GM21529 (cell line): ENCODE results near the gene ARHGEF17.

Experiments used
- ATAC-seq: cut with Tn5 transposase; IDR thresholded peaks from one replicate; pipeline ENCODE4 v1.9.1; 2021; ENCODE audit not compliant: unreplicated experiment

Gene ARHGEF17

GRCh38 chr11:73379189-73379880, 71.3 kb downstream of the ARHGEF17 start:
- no peak for ATAC-seq

GRCh38 chr11:73380331-73380730, 72.3 kb downstream of the ARHGEF17 start:
- ATAC-seq: no peak

GRCh38 chr11:73380897-73381410, 72.9 kb downstream of the ARHGEF17 start:
- ATAC-seq: no peak

GRCh38 chr11:73381589-73381988, 73.5 kb downstream of the ARHGEF17 start:
- ATAC-seq: no peak

- ATAC-seq: no peak
Observed at GRCh38 chr11:73382183-73382582, 74.1 kb downstream of the ARHGEF17 start.

- no peak for ATAC-seq
Observed at GRCh38 chr11:73382747-73383146, 74.7 kb downstream of the ARHGEF17 start.

- ATAC-seq: no peak
Observed at GRCh38 chr11:73383249-73384124, 75.4 kb downstream of the ARHGEF17 start.

- no peak for ATAC-seq
Observed at GRCh38 chr11:73384125-73384441, 76.0 kb downstream of the ARHGEF17 start.

GRCh38 chr11:73384531-73384871, 76.4 kb downstream of the ARHGEF17 start:
- ATAC-seq: no peak

- peak; percentile 48 for ATAC-seq
Observed at GRCh38 chr11:73384872-73385689, 77.0 kb downstream of the ARHGEF17 start.

GRCh38 chr11:73386016-73386415, 77.9 kb downstream of the ARHGEF17 start:
- ATAC-seq: no peak

GRCh38 chr11:73386546-73386945, 78.5 kb downstream of the ARHGEF17 start:
- no peak for ATAC-seq

- no peak for ATAC-seq
Observed at GRCh38 chr11:73387594-73388264, 79.7 kb downstream of the ARHGEF17 start.

GRCh38 chr11:73388265-73389133, 80.4 kb downstream of the ARHGEF17 start:
- ATAC-seq: no peak

GRCh38 chr11:73389134-73389525, 81.1 kb downstream of the ARHGEF17 start:
- no peak for ATAC-seq

- ATAC-seq: no peak
Observed at GRCh38 chr11:73389916-73390315, 81.8 kb downstream of the ARHGEF17 start.

GRCh38 chr11:73390601-73391565, 82.8 kb downstream of the ARHGEF17 start:
- no peak for ATAC-seq

- no peak for ATAC-seq
Observed at GRCh38 chr11:73391665-73392064, 83.6 kb downstream of the ARHGEF17 start.
